GM21737 (cell line): Measurements from ENCODE around the gene EPS8L3.
"Not testable (repeated sequence)": the region's sequence is repeated elsewhere in the genome, so short reads cannot be mapped to it uniquely, and the experiment has no call there.

Experiments used
- ATAC-seq: cut with Tn5 transposase; IDR thresholded peaks from one replicate; pipeline ENCODE4 v1.9.1; 2021; ENCODE audit warnings: mild to moderate bottlenecking, moderate library complexity; ENCODE audit not compliant: unreplicated experiment

Gene EPS8L3

GRCh38 chr1:109763646-109764415 is at the start of gene EPS8L3:
EPS8L3 (minus strand) TSS chr1:109763923; CDS start chr1:109761749, 2,174 bp downstream.
- no peak for ATAC-seq

GRCh38 chr1:109812691-109813393 is 49.1 kb upstream of the EPS8L3 start:
- ATAC-seq = no peak

GRCh38 chr1:109808703-109809102 is 45.0 kb upstream of the EPS8L3 start:
- ATAC-seq = no peak

GRCh38 chr1:109807822-109808680 is 44.3 kb upstream of the EPS8L3 start:
- ATAC-seq = no peak

GRCh38 chr1:109807402-109807801 is 43.7 kb upstream of the EPS8L3 start:
- ATAC-seq = no peak

GRCh38 chr1:109806733-109807400 is 43.1 kb upstream of the EPS8L3 start:
- no peak for ATAC-seq

GRCh38 chr1:109805486-109806165 is 41.9 kb upstream of the EPS8L3 start:
- ATAC-seq = no peak

- no peak for ATAC-seq
Measured at GRCh38 chr1:109804660-109805059, 40.9 kb upstream of the EPS8L3 start.

GRCh38 chr1:109803901-109804331 is 40.2 kb upstream of the EPS8L3 start:
- ATAC-seq = no peak

GRCh38 chr1:109802901-109803561 is 39.3 kb upstream of the EPS8L3 start:
- ATAC-seq = no peak

- ATAC-seq = no peak
Measured at GRCh38 chr1:109802136-109802900, 38.6 kb upstream of the EPS8L3 start.

- no peak for ATAC-seq
Measured at GRCh38 chr1:109801791-109802135, 38.0 kb upstream of the EPS8L3 start.

GRCh38 chr1:109800291-109800690 is 36.6 kb upstream of the EPS8L3 start:
- ATAC-seq = no peak

GRCh38 chr1:109799445-109799844 is 35.7 kb upstream of the EPS8L3 start:
- ATAC-seq = no peak

- not testable (repeated sequence) for ATAC-seq
Measured at GRCh38 chr1:109797303-109797595, 33.5 kb upstream of the EPS8L3 start.

GRCh38 chr1:109796484-109797302 is 33.0 kb upstream of the EPS8L3 start:
- no peak for ATAC-seq

GRCh38 chr1:109794319-109795132 is 30.8 kb upstream of the EPS8L3 start:
- ATAC-seq = no peak
